Stimulated activated CD8-positive, alpha-beta memory T cell treated with anti-CD3 and anti-CD28 coated beads, Interleukin-2, amount 100 ng/mL, for 1 hour (primary cell): Measurements from ENCODE around the gene CDC42EP3.

Experiments
- DNase-seq, 2 donors: peaks; one replicate each; pipeline ENCODE4 v3.0.0-alpha.2; 2020; ENCODE audit warnings: low read depth in 2 of 2

CDC42EP3 gene

DNA sequence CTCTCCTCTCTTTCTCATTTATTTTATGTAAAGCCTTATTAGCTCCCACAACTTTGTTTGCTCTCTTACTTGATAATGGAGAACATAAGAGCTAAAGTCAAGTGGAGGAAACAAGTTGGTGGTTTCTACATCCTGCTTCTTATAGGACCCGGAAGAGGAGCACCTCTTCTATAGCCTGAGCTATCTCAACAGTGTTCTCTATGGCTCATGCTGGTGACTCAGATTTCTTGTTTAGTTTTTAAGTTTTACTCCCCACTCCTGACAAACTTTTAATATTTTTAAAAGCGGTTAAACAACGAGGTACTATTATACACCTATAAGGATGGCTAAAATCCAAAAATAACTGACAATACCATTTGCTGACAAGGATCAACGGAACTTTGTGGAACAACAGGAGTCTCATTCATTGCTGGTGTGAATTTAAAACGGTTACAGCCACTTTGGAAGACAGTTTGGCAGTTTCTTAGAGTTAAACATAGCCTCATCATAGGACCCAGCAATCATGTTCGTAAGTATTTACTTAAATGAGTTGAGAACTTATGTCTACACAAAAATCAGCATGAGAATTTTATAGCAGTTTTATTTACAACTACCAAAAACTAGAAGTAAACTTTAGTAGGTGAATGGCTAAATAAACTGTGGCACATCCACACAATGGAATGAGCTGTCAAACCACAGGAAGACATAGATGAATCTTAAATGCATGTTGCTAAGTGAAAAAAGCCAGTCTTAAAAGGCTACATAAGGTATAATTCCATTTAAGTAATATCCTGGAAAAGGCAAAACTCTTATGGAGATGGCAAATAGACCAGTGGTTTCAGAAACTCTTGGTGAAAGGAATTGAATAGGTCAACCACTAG is 12.7 kb upstream of the CDC42EP3 start:
- no peak for DNase-seq

DNA sequence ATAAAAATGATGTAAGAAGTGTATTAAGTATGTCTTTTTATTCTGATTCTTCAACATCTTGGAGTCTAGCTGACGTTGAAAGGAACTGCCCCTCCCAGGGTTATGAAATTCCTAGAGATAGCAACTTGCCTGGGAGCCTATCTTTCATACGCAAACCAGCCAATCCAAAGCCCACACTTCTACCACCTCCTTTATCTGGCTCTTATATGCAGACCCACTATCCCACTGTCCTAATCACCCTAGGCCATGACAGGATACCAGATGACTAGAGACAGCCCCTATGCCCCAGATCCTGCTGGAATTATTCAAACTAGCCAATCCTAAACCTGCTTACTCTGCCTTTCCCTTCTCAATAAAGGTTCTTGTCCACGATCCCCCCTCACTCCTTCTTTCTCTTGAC is 11.8 kb upstream of the CDC42EP3 start:
- no peak for DNase-seq

DNA sequence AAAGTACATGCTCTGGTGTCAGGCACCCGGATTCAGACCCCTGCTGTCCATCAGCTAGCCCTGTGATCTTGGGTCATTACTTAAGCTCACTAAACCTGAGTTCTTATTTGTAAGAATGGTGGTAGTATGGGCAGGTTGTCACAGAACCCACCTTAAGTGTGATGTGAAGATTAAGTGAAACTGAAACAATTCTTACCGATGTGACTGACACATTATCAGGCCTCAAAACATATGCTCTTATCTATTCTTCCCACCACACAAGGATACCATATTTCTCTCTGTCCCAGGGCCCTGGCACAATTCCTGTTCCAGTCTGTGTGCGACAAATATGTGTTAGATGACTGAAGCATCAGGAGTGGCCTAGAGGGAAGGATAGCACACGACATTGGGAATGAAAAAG is 11.0 kb upstream of the CDC42EP3 start:
- no peak for DNase-seq

DNA sequence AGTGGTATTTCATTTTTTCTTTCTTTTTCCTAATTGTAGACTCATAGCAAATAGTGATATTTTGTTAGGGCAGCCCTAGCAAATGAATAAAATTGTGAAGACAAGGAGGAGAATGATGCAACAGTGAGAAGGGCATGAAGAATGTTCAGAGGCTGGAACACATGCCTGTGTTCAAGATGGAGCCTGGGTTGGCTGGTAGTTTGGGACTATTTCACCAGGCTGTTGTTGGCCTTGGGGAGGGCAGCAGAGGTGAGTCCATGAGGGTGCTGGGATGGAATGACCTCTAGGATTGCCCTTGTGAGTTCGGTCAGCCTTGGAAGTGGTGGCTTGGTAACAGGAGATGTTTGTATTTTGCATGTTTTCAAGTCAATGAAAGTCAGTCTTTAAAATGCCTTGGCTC is 10.1 kb upstream of the CDC42EP3 start:
- DNase-seq = no peak

DNA sequence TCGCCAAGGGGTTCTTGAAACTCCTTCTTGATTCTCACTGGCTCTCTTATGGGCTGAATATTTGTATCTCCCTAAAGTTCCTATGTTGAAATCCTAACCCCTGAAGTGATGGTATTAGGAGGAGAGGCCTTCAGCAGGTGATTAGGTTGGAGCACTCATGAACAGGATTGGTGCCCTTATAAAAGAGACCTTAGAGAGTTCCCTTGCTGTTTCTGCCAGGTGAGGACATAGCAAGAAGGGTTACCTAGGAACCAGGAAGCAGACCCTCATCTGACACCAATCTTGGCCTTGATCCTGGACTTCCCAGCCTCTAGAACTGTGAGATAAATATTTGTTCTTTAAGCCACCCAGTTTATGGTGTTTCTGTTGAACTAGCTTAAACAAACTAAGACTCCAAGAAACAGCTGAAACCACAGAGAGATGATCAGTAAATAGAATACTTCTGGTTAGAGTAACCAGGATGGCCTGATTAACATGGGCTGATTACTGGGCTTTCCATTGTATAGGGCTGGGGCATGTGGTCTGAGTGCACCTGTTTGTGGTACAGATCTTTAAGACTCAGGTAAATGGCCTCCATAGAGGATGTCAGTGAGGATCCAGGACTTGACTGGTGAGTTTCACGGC is 7.7 kb upstream of the CDC42EP3 start:
- DNase-seq = no peak

DNA sequence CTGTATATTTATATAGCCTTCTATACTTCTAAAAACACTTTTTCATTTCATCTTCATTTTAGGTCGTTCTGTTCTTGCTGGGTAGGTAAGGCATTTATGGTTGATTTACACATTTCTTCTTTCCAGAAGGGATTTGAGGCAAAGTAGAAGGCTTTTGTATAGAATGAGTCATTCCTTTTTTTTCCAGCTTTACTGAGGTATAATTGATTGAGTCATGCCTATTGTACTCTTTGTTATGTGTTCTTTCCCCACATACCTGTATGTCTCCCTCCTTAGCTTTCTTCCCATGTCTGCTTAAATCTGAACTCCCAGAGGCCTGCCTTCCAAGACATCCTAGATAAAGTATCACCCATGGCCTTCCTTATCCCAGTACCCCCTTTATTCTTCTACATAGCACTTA is 4.8 kb upstream of the CDC42EP3 start:
- DNase-seq = no peak

DNA sequence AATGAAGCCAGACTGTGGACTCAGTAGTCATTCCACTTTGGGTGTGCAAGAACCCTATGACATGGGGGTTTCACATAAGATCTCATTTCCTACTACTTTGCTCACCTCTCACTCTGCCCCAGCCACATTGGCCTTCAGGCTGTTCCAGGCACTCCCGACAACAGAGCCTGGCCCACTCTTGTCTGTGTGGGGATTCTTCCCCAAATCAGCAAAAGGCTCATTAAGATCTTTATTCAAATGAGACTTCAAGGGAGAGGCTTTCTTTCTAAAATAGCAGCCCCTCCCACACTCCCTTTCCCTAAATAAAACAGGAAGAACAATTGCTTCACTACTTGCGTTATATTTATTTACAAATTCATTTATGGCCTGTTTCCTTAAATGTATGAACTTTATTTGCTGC is 3.5 kb upstream of the CDC42EP3 start:
- no peak for DNase-seq

DNA sequence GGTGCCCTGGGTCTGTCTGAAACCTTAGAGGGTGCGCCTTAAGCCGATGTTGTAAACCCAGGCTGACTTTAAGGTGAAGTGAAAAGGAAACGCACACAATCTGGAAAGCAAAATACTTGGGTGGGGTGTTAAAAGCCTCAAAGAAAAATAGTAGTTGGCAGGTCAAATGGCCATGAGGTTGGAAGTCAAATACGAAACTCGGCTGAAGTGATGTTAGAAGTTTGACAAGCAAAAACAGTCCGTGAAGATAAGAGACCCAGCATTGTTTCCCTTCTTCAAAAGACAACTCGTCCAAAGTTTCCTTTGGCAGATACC is 1.4 kb upstream of the CDC42EP3 start:
- no peak for DNase-seq

DNA sequence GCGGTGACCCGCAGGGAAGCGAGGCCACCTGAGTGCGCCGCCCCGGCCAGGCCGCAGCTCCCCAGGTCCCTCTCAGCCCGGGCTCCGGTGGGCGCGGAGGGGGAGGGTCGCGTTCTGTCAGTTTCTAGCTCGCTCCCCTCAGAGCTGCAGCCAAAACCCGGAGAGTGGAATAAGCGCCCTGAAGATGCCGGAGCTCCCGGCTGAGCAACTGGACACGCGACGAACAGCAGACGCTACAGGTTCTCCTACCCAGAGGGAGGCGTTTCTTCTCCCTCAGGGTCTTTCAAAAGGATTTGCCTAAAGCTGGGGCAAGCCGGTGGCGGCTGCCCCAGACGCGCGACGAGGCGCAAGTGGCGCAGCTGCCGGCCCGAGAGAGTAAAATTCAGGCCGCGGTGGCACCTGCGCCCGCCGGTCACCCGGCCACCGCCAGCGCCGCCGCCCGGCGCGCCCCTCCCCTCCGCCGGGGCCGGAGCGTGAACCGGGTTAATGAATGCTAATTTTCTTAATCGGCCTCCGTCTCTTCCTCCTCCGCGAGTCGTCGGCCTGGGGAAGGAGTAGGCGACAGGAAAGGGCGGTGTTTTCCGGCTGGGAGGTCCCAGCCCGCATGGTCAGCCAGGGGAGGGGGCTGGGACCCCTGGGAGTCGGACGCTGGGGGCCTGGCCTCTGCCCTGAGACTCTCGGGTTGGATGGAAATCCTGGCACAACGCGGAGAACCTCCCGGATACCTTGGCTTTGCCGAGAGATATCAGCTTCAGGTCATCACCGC is 845 bp upstream of the CDC42EP3 start:
- peak; percentile 36 to 49 for DNase-seq

DNA sequence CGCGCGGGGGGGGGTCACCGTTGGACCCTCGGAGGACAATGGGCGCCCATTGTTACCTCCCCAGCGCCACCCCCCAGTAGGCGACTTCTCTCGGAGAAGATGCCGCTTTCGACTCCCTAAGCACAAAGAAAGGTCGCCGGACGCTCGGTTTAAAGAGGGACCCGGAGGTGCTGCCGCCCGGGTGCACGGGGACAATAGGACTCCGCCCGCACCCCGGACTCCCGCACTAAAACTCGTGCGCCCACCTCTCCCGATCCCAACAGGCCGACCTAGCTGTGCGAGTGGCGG is 318 bp upstream of the CDC42EP3 start:
- DNase-seq = no peak

DNA sequence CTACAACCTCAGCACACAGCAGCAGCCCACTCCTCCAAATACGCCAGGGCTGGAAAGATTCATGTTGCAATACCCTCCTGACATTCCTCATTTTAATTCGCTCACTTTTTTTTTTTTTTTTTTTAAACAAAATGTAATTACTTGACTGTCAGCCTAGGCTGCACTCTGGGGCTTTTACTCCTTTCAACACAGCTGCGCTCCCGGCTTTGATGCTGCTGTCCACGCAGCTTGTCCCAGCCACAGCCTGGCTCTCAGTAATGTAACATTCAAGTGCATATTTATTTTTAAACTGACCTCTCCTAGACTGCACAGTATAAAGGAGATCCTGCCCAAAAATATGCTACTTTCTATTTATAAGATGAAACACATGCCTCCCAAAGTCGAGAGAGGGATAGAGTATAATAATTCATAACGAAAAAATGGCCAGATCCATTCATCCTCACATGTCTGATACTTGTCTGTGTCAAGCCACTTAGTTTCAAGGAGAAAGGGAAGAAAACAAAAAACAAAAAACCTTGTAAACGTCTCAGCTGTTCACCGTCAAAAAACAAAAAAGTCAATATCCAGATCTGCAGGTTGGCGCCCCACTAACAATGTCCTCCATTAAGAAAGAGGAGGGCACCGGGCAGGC is 949 bp downstream of the CDC42EP3 start:
- no peak for DNase-seq

DNA sequence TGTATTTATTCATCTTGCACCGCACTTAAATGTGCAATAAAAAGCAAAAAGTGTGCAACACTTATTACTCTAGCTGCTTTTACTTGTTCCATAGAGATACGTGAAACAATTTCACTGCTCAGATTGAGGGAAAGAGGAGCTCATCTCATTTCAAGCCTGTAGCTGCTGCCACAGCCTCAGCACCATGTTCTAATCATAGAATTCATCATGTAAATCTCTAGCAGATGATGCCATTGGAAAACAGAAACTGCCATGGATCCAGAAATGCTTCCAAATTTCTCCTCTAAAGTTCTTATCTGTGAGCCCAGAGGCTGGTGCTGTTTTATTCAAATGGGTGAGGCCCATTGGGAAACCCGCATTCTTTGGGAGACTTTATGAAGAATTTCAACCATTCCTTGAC is 2.0 kb downstream of the CDC42EP3 start:
- DNase-seq = no peak

DNA sequence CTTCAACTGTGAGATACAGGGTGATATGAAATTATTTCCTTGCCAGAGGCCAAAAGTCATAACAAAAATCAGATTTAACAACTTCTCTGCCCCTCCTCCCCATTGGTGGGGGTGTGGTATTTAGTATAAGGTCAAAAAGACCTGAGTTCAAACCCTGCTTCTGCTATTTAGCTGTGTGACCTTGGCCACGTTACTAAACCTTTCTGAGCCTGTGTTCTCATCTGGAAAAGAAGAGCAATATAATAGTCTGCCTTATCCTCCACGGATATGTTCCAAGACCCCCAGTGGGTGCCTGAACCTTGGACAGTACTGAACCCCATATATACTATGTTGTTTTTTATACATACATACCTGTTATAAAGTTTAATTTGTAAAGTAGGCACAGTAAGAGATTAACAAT is 3.7 kb downstream of the CDC42EP3 start:
- DNase-seq = no peak

DNA sequence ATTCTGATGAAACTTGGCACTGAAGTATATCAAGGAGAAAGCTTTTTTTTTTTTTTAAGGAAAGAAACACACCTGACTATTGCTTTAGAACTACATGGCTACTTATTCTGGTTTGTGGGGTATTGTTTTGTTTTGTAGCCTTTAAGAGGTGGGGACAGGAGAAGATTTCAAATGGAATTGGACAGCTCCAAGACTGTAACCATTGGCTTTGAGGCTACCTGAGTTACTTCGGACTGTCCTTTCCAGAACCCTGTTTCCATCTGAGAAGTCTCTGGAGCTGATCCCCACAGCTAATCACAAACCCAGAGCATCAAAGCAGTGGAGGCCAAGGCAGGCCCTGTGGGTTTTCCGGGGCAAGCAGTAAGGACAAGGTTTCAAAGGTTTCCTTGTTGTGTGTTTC is 4.7 kb downstream of the CDC42EP3 start:
- no peak for DNase-seq

DNA sequence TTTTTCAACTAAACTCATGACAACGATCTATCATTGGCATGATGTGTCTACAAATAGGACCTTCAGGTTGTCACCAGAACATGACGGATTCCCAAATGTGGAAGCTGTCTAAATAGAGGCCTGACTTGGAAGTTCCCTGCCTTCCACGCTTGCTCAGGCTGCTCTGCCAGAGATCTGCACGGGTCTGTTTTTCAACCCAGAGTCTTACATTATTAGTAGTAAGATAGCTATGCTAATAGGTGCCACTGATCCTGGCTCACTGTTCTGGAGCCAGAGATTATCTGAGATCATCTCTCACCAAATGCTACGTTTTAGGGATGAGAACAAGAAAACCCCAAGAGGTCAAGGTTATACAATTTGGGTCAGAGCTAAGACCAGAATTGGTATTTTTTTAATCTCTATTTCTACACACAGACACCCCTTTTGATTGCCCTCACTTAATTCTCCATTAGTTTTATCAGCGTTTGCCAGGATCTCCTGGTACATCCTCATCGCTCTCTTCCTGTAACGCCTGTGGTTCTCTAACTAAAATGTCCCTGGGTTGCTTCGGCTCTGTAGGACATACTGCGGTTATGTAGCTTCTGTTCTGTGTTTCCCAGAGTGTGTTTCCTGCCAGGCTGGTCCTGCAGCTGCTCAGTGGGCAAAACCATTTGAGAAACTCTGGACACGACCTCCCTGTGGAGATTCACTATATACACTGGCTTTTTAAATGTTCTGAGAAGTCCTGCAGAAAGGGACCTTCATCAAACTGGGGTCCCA is 5.7 kb downstream of the CDC42EP3 start:
- DNase-seq = no peak

DNA sequence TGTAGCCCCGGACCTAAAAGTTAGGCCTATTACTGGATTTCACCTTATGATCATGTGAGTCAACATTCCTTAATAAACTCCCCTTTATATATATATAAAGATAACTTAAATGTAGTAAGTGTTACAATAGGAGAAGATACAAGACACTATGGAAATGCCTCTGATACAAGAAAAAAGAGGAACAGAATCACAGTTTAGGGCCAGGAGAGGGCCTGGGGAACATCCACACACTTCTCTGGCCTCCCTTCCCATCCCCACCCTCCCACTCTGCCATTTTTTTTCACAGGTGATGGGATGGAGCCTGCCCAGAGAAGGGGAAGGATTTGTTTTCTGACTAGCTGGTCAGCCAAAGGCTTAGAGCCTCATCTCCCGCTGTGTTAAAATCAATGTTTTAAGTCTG is 6.4 kb downstream of the CDC42EP3 start:
- DNase-seq = no peak

DNA sequence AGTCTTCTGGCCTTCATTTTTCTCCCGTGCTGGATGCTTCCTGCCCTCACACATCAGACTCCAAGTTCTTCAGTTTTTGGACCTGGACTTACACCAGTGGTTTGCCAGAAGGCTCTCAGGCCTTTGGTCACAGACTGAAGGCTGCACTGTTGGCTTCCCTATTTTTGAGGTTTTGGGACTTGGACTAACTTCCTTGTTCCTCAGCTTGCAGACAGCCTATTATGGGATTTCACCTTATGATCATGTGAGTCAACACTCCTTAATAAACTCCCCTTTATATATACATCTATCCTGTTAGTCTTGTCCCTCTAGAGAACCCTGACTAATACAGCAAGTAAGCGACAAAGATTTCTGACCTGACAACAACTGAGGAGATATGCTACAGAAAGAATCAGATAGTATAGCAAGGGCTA is 7.2 kb downstream of the CDC42EP3 start:
- no peak for DNase-seq

DNA sequence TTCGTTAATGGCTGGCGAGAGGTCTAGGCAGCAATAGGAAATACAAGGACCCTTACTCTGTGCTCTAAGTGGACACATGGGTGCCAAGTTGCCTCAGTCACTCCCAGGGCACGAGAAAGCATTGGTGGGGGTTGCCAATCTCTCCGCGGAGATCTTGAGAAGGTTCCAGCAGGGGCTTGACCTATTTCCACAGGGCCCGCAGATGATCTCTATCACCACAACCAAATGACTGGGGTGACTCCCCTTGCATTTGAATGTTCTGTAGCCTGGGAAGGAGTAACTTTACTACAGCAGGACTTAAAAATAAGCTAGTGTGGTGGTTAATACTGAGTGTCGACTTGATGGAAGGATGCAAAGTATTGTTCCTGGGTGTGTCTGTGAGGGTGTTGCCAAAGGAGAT is 8.1 kb downstream of the CDC42EP3 start:
- no peak for DNase-seq

DNA sequence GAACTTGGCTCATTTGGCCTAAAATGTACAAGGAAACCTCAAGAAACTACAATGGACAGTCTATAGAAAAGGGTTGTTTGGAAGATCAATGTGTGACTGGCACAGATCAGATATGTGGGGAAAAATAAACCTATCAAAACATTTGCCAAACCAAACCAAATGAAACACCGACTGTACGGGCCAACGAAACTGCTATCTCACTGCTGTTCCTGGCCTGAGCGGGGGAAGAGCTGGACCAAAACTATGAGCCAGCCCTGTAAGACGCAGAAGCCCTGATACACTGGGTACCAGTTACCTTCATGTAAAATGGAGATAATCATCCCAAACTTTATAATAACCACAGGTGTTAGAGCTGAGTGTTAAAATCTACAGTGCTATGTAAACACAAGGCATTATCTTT is 11.7 kb downstream of the CDC42EP3 start:
- DNase-seq = no peak

DNA sequence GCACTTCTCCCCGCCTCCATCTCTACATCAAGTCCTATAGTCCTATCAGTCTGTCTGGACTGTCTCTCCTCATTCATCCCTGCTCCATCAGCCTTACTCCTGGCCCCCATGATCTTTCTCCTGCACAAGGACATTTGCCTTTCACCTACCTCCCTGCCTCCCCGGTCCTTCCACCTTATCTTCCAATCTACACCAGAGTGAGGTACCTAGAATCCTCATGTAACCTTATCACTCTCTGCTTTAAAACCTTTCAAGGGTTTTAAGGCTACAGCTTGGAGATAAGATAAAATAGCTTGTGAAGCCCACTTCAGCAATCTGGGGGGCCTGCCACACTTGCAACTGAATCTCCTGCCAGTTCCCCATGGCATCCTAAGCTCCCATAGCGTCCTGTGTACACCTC is 12.8 kb downstream of the CDC42EP3 start:
- DNase-seq = no peak

DNA sequence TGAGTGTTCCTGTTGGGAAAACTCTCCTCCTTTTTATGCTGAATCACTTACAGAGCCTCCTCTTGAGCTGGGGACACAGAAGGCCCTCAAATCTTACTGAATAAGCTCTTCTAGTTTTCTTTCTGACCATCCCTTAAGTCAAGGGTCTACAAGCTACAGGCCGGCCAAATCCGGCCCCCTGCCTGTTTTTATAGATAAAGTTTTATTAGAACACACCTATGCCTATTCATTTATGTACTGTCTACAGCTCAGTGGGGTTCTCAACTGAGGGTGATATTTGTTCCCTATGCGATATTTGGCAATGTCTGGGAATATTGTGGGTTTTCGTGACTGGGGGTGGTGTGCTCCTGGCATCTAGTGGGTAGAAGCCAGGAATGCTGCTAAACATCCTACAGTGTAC is 14.0 kb downstream of the CDC42EP3 start:
- DNase-seq = no peak
